Measurements from ENCODE around the gene OR52E1.

DNA sequence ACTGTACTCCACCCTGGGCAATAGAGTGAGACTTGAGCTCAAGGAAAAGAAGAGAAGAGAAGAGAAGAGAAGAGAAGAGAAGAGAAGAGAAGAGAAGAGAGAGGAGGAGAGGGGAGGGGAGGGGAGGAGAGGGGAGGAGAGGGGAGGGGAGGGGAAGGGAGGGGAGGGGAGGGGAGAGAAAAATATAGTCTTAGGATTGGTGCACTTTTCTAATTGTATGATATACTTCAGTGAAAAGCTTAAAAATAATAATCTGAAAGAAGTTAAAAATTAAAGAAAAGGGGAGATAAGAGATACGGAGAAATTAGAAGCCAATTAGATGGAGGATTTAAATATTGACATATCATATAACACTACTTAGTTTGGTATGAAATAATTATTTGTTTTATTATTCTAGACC lies 49.5 kb downstream of the OR52E1 start:
- TF ChIP-seq, protein P1, sequence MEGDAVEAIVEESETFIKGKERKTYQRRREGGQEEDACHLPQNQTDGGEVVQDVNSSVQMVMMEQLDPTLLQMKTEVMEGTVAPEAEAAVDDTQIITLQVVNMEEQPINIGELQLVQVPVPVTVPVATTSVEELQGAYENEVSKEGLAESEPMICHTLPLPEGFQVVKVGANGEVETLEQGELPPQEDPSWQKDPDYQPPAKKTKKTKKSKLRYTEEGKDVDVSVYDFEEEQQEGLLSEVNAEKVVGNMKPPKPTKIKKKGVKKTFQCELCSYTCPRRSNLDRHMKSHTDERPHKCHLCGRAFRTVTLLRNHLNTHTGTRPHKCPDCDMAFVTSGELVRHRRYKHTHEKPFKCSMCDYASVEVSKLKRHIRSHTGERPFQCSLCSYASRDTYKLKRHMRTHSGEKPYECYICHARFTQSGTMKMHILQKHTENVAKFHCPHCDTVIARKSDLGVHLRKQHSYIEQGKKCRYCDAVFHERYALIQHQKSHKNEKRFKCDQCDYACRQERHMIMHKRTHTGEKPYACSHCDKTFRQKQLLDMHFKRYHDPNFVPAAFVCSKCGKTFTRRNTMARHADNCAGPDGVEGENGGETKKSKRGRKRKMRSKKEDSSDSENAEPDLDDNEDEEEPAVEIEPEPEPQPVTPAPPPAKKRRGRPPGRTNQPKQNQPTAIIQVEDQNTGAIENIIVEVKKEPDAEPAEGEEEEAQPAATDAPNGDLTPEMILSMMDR (IDR thresholded peaks at IDR 0.05) = no peak
- no peak for TF ChIP-seq POLR2A (IDR thresholded peaks at IDR 0.05)

Data from Peyer's patch (tissue), 4 donors.